Endothelial cell (in vitro differentiated cells): ENCODE data around the gene ST7. TPM values are rescaled to one million over a fixed set of nuclear protein-coding genes. Genes with fewer than 3 reads are reported as not detected.

Experiments used
- DNase-seq: peaks from one replicate; pipeline ENCODE4 v3.0.0; 2021; ENCODE audit warnings: low spot score
- H3K27ac Mint-ChIP-seq: one replicate; pipeline ENCODE4 v1.8.0; 2021; ENCODE audit warnings: mixed read lengths, inconsistent platforms; ENCODE audit not compliant: unreplicated experiment
- H3K27me3 Mint-ChIP-seq: one replicate; pipeline ENCODE4 v1.8.0; 2021; ENCODE audit warnings: mild to moderate bottlenecking, moderate library complexity, mixed read lengths, inconsistent platforms; ENCODE audit not compliant: unreplicated experiment
- H3K36me3 Mint-ChIP-seq: one replicate; pipeline ENCODE4 v1.8.0; 2021; ENCODE audit warnings: mild to moderate bottlenecking, low read depth, mixed read lengths, inconsistent platforms; ENCODE audit not compliant: unreplicated experiment
- H3K4me1 Mint-ChIP-seq: one replicate; pipeline ENCODE4 v1.8.0; 2021; ENCODE audit warnings: mild to moderate bottlenecking, mixed read lengths, inconsistent platforms; ENCODE audit not compliant: unreplicated experiment
- H3K4me3 Mint-ChIP-seq: one replicate; pipeline ENCODE4 v1.8.0; 2021; ENCODE audit warnings: mild to moderate bottlenecking, mixed read lengths, inconsistent platforms; ENCODE audit not compliant: unreplicated experiment
- H3K9me3 Mint-ChIP-seq: one replicate; pipeline ENCODE4 v1.8.0; 2021; ENCODE audit warnings: mixed read lengths, inconsistent platforms; ENCODE audit not compliant: unreplicated experiment
- CTCF ChIP-seq: fragments of 200-600 bp; sonication (generic); IDR thresholded peaks from one replicate; pipeline ENCODE4 v1.5.0; 2021; ENCODE audit warnings: antibody characterized with exemption; ENCODE audit not compliant: unreplicated experiment
- long read RNA-seq: library from polyadenylated mRNA; unstranded; transcript quantifications from one replicate; pipeline ENCODE4 v2.0.0, GENCODE V29; 2020; ENCODE audit not compliant: unreplicated experiment
- total RNA-seq: library from RNA; stranded (reverse); fragmentation: NEBNext Ultra II Directional; extraction: Animal tissue kit (Norgen Biotek cat#: 25700); gene quantifications from one replicate; pipeline ENCODE4 v1.2.1, GENCODE V29; 2021; ENCODE audit not compliant: unreplicated experiment

Gene ST7
- 44.1 TPM for total RNA-seq
- long read RNA-seq, transcript ST7-202 (16 exons, 2,142 nt), result major isoform, 8 of 17 reads
- long read RNA-seq, partial matches to known transcripts, result 3 of 17 reads
- long read RNA-seq, other reads (novel, unspliced or antisense), result 4 of 17 reads

GRCh38 chr7:116953372-116953905 lies at the start of gene ST7:
Gene ST7 (plus strand): TSS chr7:116953501. CDS start chr7:116953541, 40 bp downstream.
- peak; percentile 50 for DNase-seq
- Mint-ChIP-seq H3K36me3 (peaks cover 16% of the 10 kb centered on the region), H3K27me3 (peaks cover 14% of the 10 kb centered on the region), H3K9me3 (no peaks in the 10 kb centered on the region), H3K4me3 (peak within 1 kb of the TSS; percentile 99), H3K27ac (peak within 1 kb of the TSS; percentile 99), H3K4me1 (peaks cover 33% of the 10 kb centered on the region)
- no peak for TF ChIP-seq CTCF

- H3K4me1 Mint-ChIP-seq, result peaks cover 3% of the 10 kb centered on the region
- no peak overlapping the region for H3K4me3 Mint-ChIP-seq
- no peaks in the 10 kb centered on the region for H3K27me3 Mint-ChIP-seq
- H3K9me3 Mint-ChIP-seq, result no peaks in the 10 kb centered on the region
- H3K36me3 Mint-ChIP-seq, result peaks cover 17% of the 10 kb centered on the region
- no peak overlapping the region for H3K27ac Mint-ChIP-seq
- no peak for DNase-seq
- TF ChIP-seq CTCF, result no peak
Measured at GRCh38 chr7:116906391-116906790, 46.9 kb upstream of the ST7 start.

- TF ChIP-seq CTCF, result no peak
- DNase-seq, result no peak
- no peaks in the 10 kb centered on the region for H3K9me3 Mint-ChIP-seq
- no peak overlapping the region for H3K27ac Mint-ChIP-seq
- H3K4me3 Mint-ChIP-seq, result no peak overlapping the region
- H3K4me1 Mint-ChIP-seq, result no peaks in the 10 kb centered on the region
- H3K36me3 Mint-ChIP-seq, result peaks cover 36% of the 10 kb centered on the region
- peaks cover 3% of the 10 kb centered on the region for H3K27me3 Mint-ChIP-seq
Measured at GRCh38 chr7:116910383-116910782, 42.9 kb upstream of the ST7 start.

GRCh38 chr7:116911801-116912200 lies 41.5 kb upstream of the ST7 start:
- no peak for TF ChIP-seq CTCF
- Mint-ChIP-seq H3K36me3 (peaks cover 31% of the 10 kb centered on the region), H3K9me3 (no peaks in the 10 kb centered on the region), H3K4me3 (no peak overlapping the region), H3K27me3 (peaks cover 3% of the 10 kb centered on the region), H3K27ac (no peak overlapping the region), H3K4me1 (no peaks in the 10 kb centered on the region)
- DNase-seq, result no peak

- Mint-ChIP-seq H3K4me1 (no peaks in the 10 kb centered on the region), H3K27ac (no peak overlapping the region), H3K36me3 (peaks cover 32% of the 10 kb centered on the region), H3K4me3 (no peak overlapping the region), H3K27me3 (peaks cover 3% of the 10 kb centered on the region), H3K9me3 (no peaks in the 10 kb centered on the region)
- no peak for TF ChIP-seq CTCF
- DNase-seq, result no peak
Measured at GRCh38 chr7:116912269-116912909, 40.9 kb upstream of the ST7 start.
